ENCODE measurements around the gene MOB2.

DNA sequence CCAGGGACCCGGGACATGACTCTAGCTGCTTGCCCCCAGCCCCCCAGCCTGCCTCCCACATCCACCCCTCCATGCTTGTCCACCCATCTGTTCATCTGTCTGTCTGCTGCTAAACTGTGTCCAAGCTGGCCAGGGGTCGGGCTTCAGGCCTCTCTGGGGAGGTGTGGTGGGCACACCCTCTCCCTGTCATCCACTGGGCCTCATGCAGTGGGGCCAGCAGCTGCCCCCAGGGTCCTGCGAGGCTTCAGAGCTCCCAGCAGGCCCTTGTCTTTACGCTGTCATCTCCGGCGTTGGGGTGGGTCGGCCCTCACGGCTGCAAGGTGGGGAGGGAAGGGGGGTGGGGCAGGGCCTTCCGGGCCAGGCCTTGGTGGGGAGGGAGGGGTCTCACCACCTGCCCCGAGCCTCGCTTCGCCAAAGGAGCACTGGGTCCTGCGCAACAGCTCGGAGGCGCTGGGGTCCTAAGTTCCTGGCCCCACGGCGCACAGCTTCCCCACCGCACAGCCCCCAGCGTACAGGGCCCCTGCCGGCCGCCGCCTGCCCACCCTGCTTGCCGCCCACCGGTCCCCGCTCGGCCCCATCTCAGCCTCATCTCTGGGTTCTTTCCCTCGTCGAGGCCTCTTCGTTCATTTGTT, 26.7 kb downstream of the MOB2 start:
- TF ChIP-seq TAF1 (IDR thresholded peaks at IDR 0.05; ENCODE audit: low read depth, low read length) (no peak), POLR2AphosphoS5 (IDR thresholded peaks at IDR 0.05; ENCODE audit: low read depth, low read length) (no peak), POLR2A (IDR thresholded peaks at IDR 0.05; ENCODE audit: low read depth, low read length) (no peak)
